PC-9 (cell line): Measurements from ENCODE around the gene LRWD1. TPM values are rescaled to one million over a fixed set of nuclear protein-coding genes. Genes with fewer than 3 reads are reported as not detected.

ENCODE experiments used
- BruUV-seq: library from RNA; stranded (reverse); fragments of 400-500 nt; replicated peaks from 2 replicates; lab custom pipeline; 2021; lab: Mats Ljungman, UMichigan
- CTCF ChIA-PET: fragments of 300-600 bp; sonication (Branson Sonifier 250); formaldehyde crosslinking; loops from one replicate; lab custom pipeline; 2022; ENCODE audit warnings: antibody characterized with exemption; lab: Charles Lee
- POLR2A ChIA-PET: fragments of 300-600 bp; sonication (Branson Sonifier 250); formaldehyde crosslinking; loops from one replicate; lab custom pipeline; 2022; ENCODE audit warnings: antibody characterized with exemption; ENCODE audit not compliant: unreplicated experiment; lab: Charles Lee
- DNase-seq, 2 experiments: peaks; one replicate each; pipeline versions ENCODE4 v3.0.0 to v3.0.0-alpha.2; 2015 to 2022; ENCODE audit warnings: mixed read lengths in 1 of 2
- H2AFZ ChIP-seq: fragments of 200-600 bp; sonication (generic); 2 replicates; pipeline ENCODE4 v1.8.1; 2017; ENCODE audit warnings: antibody characterized with exemption
- H3F3A ChIP-seq: fragments of 200-600 bp; sonication (generic); 2 replicates; pipeline ENCODE4 v1.8.1; 2017; ENCODE audit warnings: antibody characterized with exemption, mild to moderate bottlenecking, low read depth; ENCODE audit not compliant: insufficient read depth
- H3K27ac ChIP-seq: fragments of 200-600 bp; sonication (generic); 2 replicates; pipeline ENCODE4 v1.6.1; 2016; ENCODE audit warnings: mixed run types
- H3K27me3 ChIP-seq: fragments of 200-600 bp; sonication (generic); 2 replicates; pipeline ENCODE4 v1.6.1; 2016; ENCODE audit warnings: low read depth, mixed run types; ENCODE audit not compliant: insufficient read depth
- H3K36me3 ChIP-seq: fragments of 200-600 bp; sonication (generic); 2 replicates; pipeline ENCODE4 v1.6.1; 2016; ENCODE audit warnings: low read depth, mixed run types
- H3K4me1 ChIP-seq: fragments of 200-600 bp; sonication (generic); replicated peaks from 2 replicates; pipeline ENCODE4 v1.6.1; 2016; ENCODE audit warnings: mixed run types; ENCODE audit not compliant: insufficient read depth
- H3K4me2 ChIP-seq: fragments of 200-600 bp; sonication (generic); 2 replicates; pipeline ENCODE4 v1.6.1; 2017; ENCODE audit warnings: mixed run types
- H3K4me3 ChIP-seq: fragments of 200-600 bp; sonication (generic); 2 replicates; pipeline ENCODE4 v1.6.1; 2016; ENCODE audit warnings: mixed run types
- H3K79me2 ChIP-seq: fragments of 200-600 bp; sonication (generic); 2 replicates; pipeline ENCODE4 v1.6.1; 2017; ENCODE audit warnings: low read depth, mixed run types
- H3K9me2 ChIP-seq: fragments of 200-600 bp; sonication (generic); 2 replicates; pipeline ENCODE4 v1.8.1; 2017; ENCODE audit warnings: mild to moderate bottlenecking; ENCODE audit not compliant: insufficient read depth
- H3K9me3 ChIP-seq: fragments of 200-600 bp; sonication (generic); 2 replicates; pipeline ENCODE4 v1.8.1; 2016; ENCODE audit warnings: low read depth; ENCODE audit not compliant: insufficient read depth
- H4K20me1 ChIP-seq: fragments of 200-600 bp; sonication (generic); 2 replicates; pipeline ENCODE4 v1.8.1; 2017; ENCODE audit not compliant: insufficient read depth
- CTCF ChIP-seq: fragments of 200-600 bp; sonication (generic); conservative IDR thresholded peaks from 2 replicates; pipeline ENCODE4 v1.6.1; 2017; ENCODE audit warnings: mixed run types, antibody characterized with exemption, mild to moderate bottlenecking, moderate library complexity
- EZH2 ChIP-seq: fragments of 200-600 bp; sonication (generic); IDR thresholded peaks from 2 replicates; pipeline ENCODE4 v1.8.0; 2017; ENCODE audit warnings: antibody characterized with exemption, low read depth
- intact Hi-C: fragments of 100-400 bp; cut with micrococcal nuclease; formaldehyde crosslinking; loops from one replicate; pipeline ENCODE4 v1.10.0; 2022; ENCODE audit not compliant: unreplicated experiment
- total RNA-seq: library from RNA; stranded (reverse); gene quantifications from 2 replicates; pipeline ENCODE4 v1.2.3, GENCODE V29; 2021

The LRWD1 gene
- total RNA-seq, 1 experiment from 2014 or later = 35.3 TPM

- Histone ChIP-seq H3K4me1 (0 out of 2 replicates have a peak, but pooled peaks cover 6% of the 10 kb centered on the region), H3K36me3 (no peaks in the 10 kb centered on the region; the same call in 1 of the 2 replicates), H3K4me3 (no peak overlapping the region), H3K4me2 (no peak overlapping the region), H3K79me2 (no peaks in the 10 kb centered on the region), H4K20me1 (no peaks in the 10 kb centered on the region; the same call in 1 of the 2 replicates), H3K9me2 (no peaks in the 10 kb centered on the region), H3K27me3 (no peaks in the 10 kb centered on the region), H3K9me3 (no peaks in the 10 kb centered on the region), H2AFZ (no peak overlapping the region), H3K27ac (peak overlapping the region; percentile 9; the same call in 1 of the 2 replicates), H3F3A (peaks cover 17% of the 10 kb centered on the region)
- POLR2A ChIA-PET = interaction anchor here (0.8 kb wide), 1 partner anchor 24 kb away, joined by 3 read pairs; no protein-coding TSS in a partner anchor
- no peak for TF ChIP-seq CTCF
- no peak for TF ChIP-seq EZH2
- intact Hi-C loops = no loop called here
- CTCF ChIA-PET = no interaction called here
- BruUV-seq = no TSS peak
- no peak for DNase-seq
Measured at GRCh38 chr7:102431617-102432298, 33.0 kb upstream of the LRWD1 start.

- BruUV-seq = no TSS peak
- Histone ChIP-seq H3K4me1 (0 out of 2 replicates have a peak, but pooled peaks cover 6% of the 10 kb centered on the region), H3K36me3 (no peaks in the 10 kb centered on the region), H4K20me1 (no peaks in the 10 kb centered on the region; the same call in 1 of the 2 replicates), H3F3A (peaks cover 17% of the 10 kb centered on the region), H3K9me2 (no peaks in the 10 kb centered on the region), H2AFZ (no peak overlapping the region), H3K27me3 (no peaks in the 10 kb centered on the region), H3K4me2 (peak overlapping the region; percentile 74), H3K9me3 (no peaks in the 10 kb centered on the region), H3K4me3 (peak overlapping the region; percentile 84; the same call in 1 of the 2 replicates), H3K27ac (no peak overlapping the region), H3K79me2 (no peaks in the 10 kb centered on the region)
- no peak for DNase-seq
- POLR2A ChIA-PET = interaction anchor here (0.8 kb wide), 1 partner anchor 23 kb away, joined by 3 read pairs; no protein-coding TSS in a partner anchor
- intact Hi-C loops = no loop called here
- CTCF ChIA-PET = interaction anchor here (0.6 kb wide), 1 partner anchor 1443 kb away, joined by 3 read pairs; no protein-coding TSS in a partner anchor
- TF ChIP-seq CTCF (no peak), EZH2 (no peak)
Measured at GRCh38 chr7:102432442-102433218, 32.2 kb upstream of the LRWD1 start.

- peak within 1 kb of the TSS; percentile 83 for H2AFZ ChIP-seq
- POLR2A ChIA-PET = interaction anchor here (0.6 kb wide), 1 partner anchor 1325 kb away, joined by 3 read pairs; no protein-coding TSS in a partner anchor
Measured at GRCh38 chr7:102433219-102434038, 31.4 kb upstream of the LRWD1 start, which contains the start of gene ORAI2. Gene ORAI2, plus strand, starts transcription at chr7:102433575. Its CDS starts 5,382 bp downstream, at chr7:102438957.

More at GRCh38 chr7:102433219-102434038, 31.4 kb upstream of the LRWD1 start, which contains the start of gene ORAI2:
- Histone ChIP-seq H3K9me2 (no peaks in the 10 kb centered on the region), H3K4me3 (peak within 1 kb of the TSS; percentile 84), H3K79me2 (no peaks in the 10 kb centered on the region), H3K4me2 (peak within 1 kb of the TSS; percentile 74), H3K9me3 (no peaks in the 10 kb centered on the region), H3K36me3 (no peaks in the 10 kb centered on the region), H4K20me1 (no peaks in the 10 kb centered on the region), H3F3A (peaks cover 17% of the 10 kb centered on the region), H3K27ac (no peak within 1 kb of the TSS), H3K27me3 (no peaks in the 10 kb centered on the region), H3K4me1 (0 out of 2 replicates have a peak, but pooled peaks cover 6% of the 10 kb centered on the region)
- BruUV-seq = no TSS peak
- peak in 1 of 2 experiments; percentile 80 for DNase-seq
- CTCF ChIA-PET = interaction anchor here (0.6 kb wide), 4 partner anchors 32 to 1444 kb away, joined by 3 to 14 read pairs (median 5); partner anchors contain the start of gene PRKRIP1
- TF ChIP-seq CTCF (no peak), EZH2 (no peak)
- intact Hi-C loops = no loop called here
